Esophagus muscularis mucosa (tissue), 4 donors: ENCODE data around the gene FCAMR. TPM values are rescaled to one million over a fixed set of nuclear protein-coding genes. Genes with fewer than 3 reads are reported as not detected.

Source experiments
- DNase-seq: peaks from one replicate; pipeline ENCODE4 v3.0.0-alpha.2; 2017; ENCODE audit errors: extremely low spot score
- H3K27ac ChIP-seq, 4 donors: fragments of 200-600 bp; sonication (generic); replicated peaks in 1 of 4; 1 replicate in 3 of 4; 2 replicates in 1 of 4; pipeline ENCODE4 v1.5.1; 2016 to 2019; ENCODE audit warnings: mild to moderate bottlenecking in 1 of 4
- H3K27me3 ChIP-seq, 4 donors: fragments of 200-600 bp; sonication (generic); one replicate each; pipeline versions ENCODE4 v1.5.1 to v1.6.0; 2016 to 2019
- H3K36me3 ChIP-seq, 4 donors: fragments of 200-600 bp; sonication (generic); one replicate each; pipeline ENCODE4 v1.5.1; 2016 to 2019
- H3K4me1 ChIP-seq, 4 donors: fragments of 200-600 bp; sonication (generic); one replicate each; pipeline ENCODE4 v1.5.1; 2016 to 2019
- H3K4me3 ChIP-seq, 4 donors: fragments of 200-600 bp; sonication (generic); 1 replicate in 2 of 4; 2 replicates in 2 of 4; pipeline ENCODE4 v1.5.1; 2016 to 2019; ENCODE audit warnings: mild to moderate bottlenecking in 4 of 4, moderate library complexity in 1 of 4
- H3K9me3 ChIP-seq, 4 donors: fragments of 200-600 bp; sonication (generic); 1 replicate in 3 of 4; 2 replicates in 1 of 4; pipeline ENCODE4 v1.5.1; 2016 to 2019
- CTCF ChIP-seq, 3 experiments: fragments of 200-600 bp in 2 of 3; fragments of 450-650 bp in 1 of 3; sonication (generic) in 2 of 3; IDR thresholded peaks; one replicate each; pipeline ENCODE4 v1.5.1; 2017 to 2019; ENCODE audit warnings: antibody characterized with exemption in 3 of 3, mild to moderate bottlenecking in 2 of 3, moderate library complexity in 1 of 3
- EP300 ChIP-seq: sonication (generic); formaldehyde crosslinking; IDR thresholded peaks from one replicate; pipeline ENCODE4 v1.6.1; 2017; ENCODE audit warnings: antibody characterized with exemption
- POLR2A ChIP-seq: fragments of 450-650 bp; IDR thresholded peaks from one replicate; pipeline ENCODE4 v1.6.1; 2017; ENCODE audit warnings: antibody characterized with exemption, moderate library complexity, mild to moderate bottlenecking, low read depth
- POLR2AphosphoS5 ChIP-seq, 2 donors: sonication (generic); formaldehyde crosslinking; IDR thresholded peaks; one replicate each; pipeline ENCODE4 v1.6.1; 2017; ENCODE audit warnings: antibody characterized with exemption in 2 of 2
- WGBS: methylation state at CpG from one replicate; pipeline ENCODE4 v1.1.5; 2018; 5-methylcytosine and 5-hydroxymethylcytosine counted together
- intact Hi-C: fragments of 100-400 bp; cut with DNase I; formaldehyde crosslinking; loops from one replicate; pipeline ENCODE4 v1.15.1; 2023
- total RNA-seq, 4 donors: library from RNA; depleted of rRNA; stranded (reverse); fragments of >200 nt; gene quantifications; one replicate each; pipeline versions ENCODE4 v1.1.0 to v1.2.1, GENCODE V29; 2016

Gene FCAMR
- total RNA-seq, 4 donors from 2014 or later, result not detected

- H3K36me3 ChIP-seq, result no peaks in the 10 kb centered on the region
- H3K27me3 ChIP-seq, result peaks cover 0 to 4% (median 0%) of the 10 kb centered on the region in 4 donors
- no peaks in the 10 kb centered on the region for H3K4me1 ChIP-seq
- H3K4me3 ChIP-seq, result no peak overlapping the region
- no peak for DNase-seq
- TF ChIP-seq POLR2AphosphoS5 (IDR thresholded peaks at IDR 0.05) (no peak), POLR2A (no peak), CTCF (IDR thresholded peaks at IDR 0.05) (no peak), EP300 (no peak)
- intact Hi-C loops, result no loop called here
- WGBS, result 73% methylated on average over 9 of the region's 9 CpGs
- no peak overlapping the region for H3K27ac ChIP-seq
- no peaks in the 10 kb centered on the region for H3K9me3 ChIP-seq
Observed at GRCh38 chr1:206939841-206940587, 30.2 kb downstream of the FCAMR start.

- intact Hi-C loops, result no loop called here
- Histone ChIP-seq H3K9me3 (no peaks in the 10 kb centered on the region), H3K27me3 (no peaks in the 10 kb centered on the region), H3K27ac (no peak overlapping the region), H3K36me3 (no peaks in the 10 kb centered on the region), H3K4me1 (no peaks in the 10 kb centered on the region), H3K4me3 (no peak overlapping the region)
- 83% methylated on average over 5 of the region's 13 CpGs for WGBS
- TF ChIP-seq POLR2AphosphoS5 (IDR thresholded peaks at IDR 0.05) (no peak), CTCF (IDR thresholded peaks at IDR 0.05) (no peak), EP300 (no peak), POLR2A (no peak)
- DNase-seq, result no peak
Observed at GRCh38 chr1:206939131-206939530, 31.1 kb downstream of the FCAMR start.

GRCh38 chr1:206937425-206937824, 32.8 kb downstream of the FCAMR start:
- intact Hi-C loops, result no loop called here
- no peak for DNase-seq
- Histone ChIP-seq H3K27me3 (no peaks in the 10 kb centered on the region), H3K4me3 (no peak overlapping the region), H3K36me3 (no peaks in the 10 kb centered on the region), H3K4me1 (no peaks in the 10 kb centered on the region), H3K9me3 (no peaks in the 10 kb centered on the region), H3K27ac (no peak overlapping the region)
- WGBS, result 84% methylated on average over 6 of the region's 6 CpGs
- TF ChIP-seq EP300 (no peak), CTCF (IDR thresholded peaks at IDR 0.05) (no peak), POLR2A (no peak), POLR2AphosphoS5 (IDR thresholded peaks at IDR 0.05) (no peak)

- 69% methylated on average over 19 of the region's 19 CpGs for WGBS
- Histone ChIP-seq H3K4me3 (no peak overlapping the region), H3K27me3 (no peaks in the 10 kb centered on the region), H3K27ac (no peak overlapping the region), H3K4me1 (no peaks in the 10 kb centered on the region), H3K9me3 (no peaks in the 10 kb centered on the region), H3K36me3 (no peaks in the 10 kb centered on the region)
- intact Hi-C loops, result no loop called here
- peak in 2 of 3 experiments; percentile 22 to 36 for TF ChIP-seq CTCF (IDR thresholded peaks at IDR 0.05)
- TF ChIP-seq POLR2AphosphoS5 (IDR thresholded peaks at IDR 0.05), result no peak
- DNase-seq, result no peak
Observed at GRCh38 chr1:206935491-206936067, 34.7 kb downstream of the FCAMR start.
